Effector CD8-positive, alpha-beta T cell (primary cell): ENCODE measurements around the gene GPER1.
"Not testable (repeated sequence)": the region's sequence is repeated elsewhere in the genome, so short reads cannot be mapped to it uniquely, and the experiment has no call there.

Experiments
- DNase-seq: peaks from one replicate; lab custom pipeline; 2025; lab: John Stamatoyannopoulos, UW

The GPER1 gene

GRCh38 chr7:1068619-1069018, 19.3 kb upstream of the GPER1 start:
- no peak for DNase-seq

- DNase-seq = no peak
Measured at GRCh38 chr7:1070544-1071011, 17.3 kb upstream of the GPER1 start.

GRCh38 chr7:1071731-1072254, 16.1 kb upstream of the GPER1 start:
- DNase-seq = no peak

- no peak for DNase-seq
Measured at GRCh38 chr7:1073142-1073977, 14.6 kb upstream of the GPER1 start.

- not testable (repeated sequence) for DNase-seq
Measured at GRCh38 chr7:1074018-1074417, 13.9 kb upstream of the GPER1 start.

GRCh38 chr7:1074593-1075431, 13.1 kb upstream of the GPER1 start:
- DNase-seq = no peak

GRCh38 chr7:1076184-1077072, 11.5 kb upstream of the GPER1 start:
- DNase-seq = no peak

- DNase-seq = no peak
Measured at GRCh38 chr7:1078519-1078918, 9.4 kb upstream of the GPER1 start.

- no peak for DNase-seq
Measured at GRCh38 chr7:1078985-1079384, 8.9 kb upstream of the GPER1 start.

- no peak for DNase-seq
Measured at GRCh38 chr7:1079546-1079945, 8.4 kb upstream of the GPER1 start.

- no peak for DNase-seq
Measured at GRCh38 chr7:1080252-1080920, 7.5 kb upstream of the GPER1 start.

- DNase-seq = no peak
Measured at GRCh38 chr7:1080921-1081255, 7.0 kb upstream of the GPER1 start.

GRCh38 chr7:1081336-1081735, 6.6 kb upstream of the GPER1 start:
- no peak for DNase-seq

GRCh38 chr7:1081931-1082401, 5.9 kb upstream of the GPER1 start:
- DNase-seq = no peak

- no peak for DNase-seq
Measured at GRCh38 chr7:1083729-1084657, 3.9 kb upstream of the GPER1 start.

GRCh38 chr7:1085266-1085665, 2.6 kb upstream of the GPER1 start:
- DNase-seq = no peak

GRCh38 chr7:1085910-1086421, 1.9 kb upstream of the GPER1 start:
- no peak for DNase-seq

- peak; percentile 62 for DNase-seq
Measured at GRCh38 chr7:1086588-1087464, 1.1 kb upstream of the GPER1 start.

GRCh38 chr7:1087465-1087814, 473 bp upstream of the GPER1 start:
- no peak for DNase-seq
